Right lung (tissue), 5 donors: ENCODE measurements around the gene IL2RG. TPM values are rescaled to one million over a fixed set of nuclear protein-coding genes. Genes with fewer than 3 reads are reported as not detected.

Source experiments
- DNase-seq, 2 donors: peaks; one replicate each; pipeline ENCODE4 v3.0.0-alpha.2; 2013
- polyA plus RNA-seq, 5 donors: library from polyadenylated mRNA; unstranded; fragments of 120-200 nt; gene quantifications; one replicate each; pipeline versions ENCODE4 v1.2.1 to v1.2.3, GENCODE V29; 2013; ENCODE audit warnings: inconsistent platforms in 1 of 5, low replicate concordance in 1 of 5; ENCODE audit not compliant: insufficient read length in 5 of 5, insufficient read depth in 1 of 5

IL2RG gene
- polyA plus RNA-seq, 5 donors, result 1.0 to 4.3 (median 3.4) TPM

GRCh38 chrX:71111921-71112431 lies 599 bp upstream of the IL2RG start:
- no peak for DNase-seq

DNA sequence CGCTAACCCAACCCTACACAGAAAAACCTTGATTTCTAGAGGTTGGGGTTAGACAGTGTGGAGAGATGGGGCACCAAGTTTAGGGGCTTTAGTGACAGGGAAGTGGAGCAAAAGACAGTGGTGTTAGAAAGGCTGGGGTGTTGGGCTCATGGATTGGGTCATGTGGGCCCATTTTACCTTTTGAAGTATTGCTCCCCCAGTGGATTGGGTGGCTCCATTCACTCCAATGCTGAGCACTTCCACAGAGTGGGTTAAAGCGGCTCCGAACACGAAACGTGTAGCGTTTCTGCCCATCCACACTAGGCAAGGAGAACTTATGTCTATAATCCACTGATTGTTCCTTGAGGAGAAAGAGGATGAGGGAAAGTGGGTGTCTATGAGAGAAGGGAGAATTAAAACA lies 2.3 kb downstream of the IL2RG start:
- no peak for DNase-seq

- no peak for DNase-seq
Observed at GRCh38 chrX:71107762-71108360, 3.5 kb downstream of the IL2RG start.

DNA sequence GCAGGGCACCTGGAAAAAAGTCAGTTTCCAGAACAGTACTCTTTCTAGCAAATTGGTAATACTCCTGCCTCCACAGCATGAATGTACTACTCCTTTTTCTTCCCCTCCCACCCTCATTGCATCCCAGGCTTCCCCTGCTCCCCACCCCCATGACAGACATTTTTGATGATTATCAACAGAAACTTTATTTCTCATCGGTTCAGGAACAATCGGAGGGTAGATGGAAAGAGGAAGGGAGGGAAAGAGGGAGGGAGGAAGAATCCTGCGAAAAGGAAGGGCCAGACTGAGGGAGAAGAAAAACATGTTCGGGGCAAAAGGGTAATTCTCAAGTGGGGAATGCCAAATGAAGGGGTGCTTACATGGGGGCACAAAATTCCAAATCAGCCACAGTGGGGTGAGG lies 4.1 kb downstream of the IL2RG start:
- DNase-seq, result no peak

DNA sequence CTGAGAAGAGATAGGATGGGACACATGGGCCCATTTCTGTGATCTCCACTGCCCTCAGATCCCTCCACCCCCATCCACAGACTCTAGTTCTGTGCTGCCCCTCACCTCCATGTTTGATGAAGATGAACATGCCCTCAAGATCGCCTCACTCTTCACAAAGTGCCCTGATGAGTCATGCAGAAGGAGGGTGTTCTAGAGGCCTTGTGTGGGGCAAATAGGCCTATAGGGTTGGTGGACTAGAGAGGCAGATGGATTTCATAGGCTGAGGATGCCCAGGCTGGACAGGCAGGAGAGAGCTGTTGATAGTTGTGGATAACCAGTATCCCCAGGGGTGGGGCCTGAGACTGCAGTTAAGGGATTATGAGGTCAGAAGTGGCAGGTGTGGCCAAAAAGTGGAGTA lies 5.0 kb downstream of the IL2RG start, which contains the start of gene CXorf65:
Gene CXorf65, minus strand, starts transcription at position 314 of the 400 bp plus-strand sequence. Its CDS starts 184 bp downstream, at position 130.
- DNase-seq, result no peak

GRCh38 chrX:71105628-71106027 lies 5.7 kb downstream of the IL2RG start:
- no peak for DNase-seq

- DNase-seq, result no peak
Observed at GRCh38 chrX:71103110-71103983, 8.0 kb downstream of the IL2RG start.

DNA sequence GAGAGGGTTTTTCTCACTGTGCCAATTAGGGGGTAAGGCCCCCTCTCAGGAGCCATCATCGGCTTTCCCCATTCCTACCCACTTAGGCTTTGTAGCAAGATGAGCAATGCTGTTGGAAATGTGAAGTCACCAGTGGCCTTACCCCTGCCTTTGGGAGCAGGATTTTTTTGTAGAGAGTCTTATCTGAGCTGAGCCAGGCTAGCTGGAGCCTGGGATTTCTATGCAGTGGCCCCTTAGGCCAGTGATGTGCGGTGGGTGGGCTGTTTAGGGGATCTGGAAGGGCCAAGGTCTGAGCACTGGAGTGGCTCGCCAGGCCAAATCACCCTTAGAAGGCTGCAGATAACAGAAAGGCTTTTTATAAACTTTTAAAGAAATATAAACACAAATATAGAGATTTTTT lies 9.1 kb downstream of the IL2RG start:
- DNase-seq, result no peak

GRCh38 chrX:71100581-71101505 lies 10.5 kb downstream of the IL2RG start:
- DNase-seq, result no peak

GRCh38 chrX:71099736-71100135 lies 11.6 kb downstream of the IL2RG start:
- DNase-seq, result no peak

DNA sequence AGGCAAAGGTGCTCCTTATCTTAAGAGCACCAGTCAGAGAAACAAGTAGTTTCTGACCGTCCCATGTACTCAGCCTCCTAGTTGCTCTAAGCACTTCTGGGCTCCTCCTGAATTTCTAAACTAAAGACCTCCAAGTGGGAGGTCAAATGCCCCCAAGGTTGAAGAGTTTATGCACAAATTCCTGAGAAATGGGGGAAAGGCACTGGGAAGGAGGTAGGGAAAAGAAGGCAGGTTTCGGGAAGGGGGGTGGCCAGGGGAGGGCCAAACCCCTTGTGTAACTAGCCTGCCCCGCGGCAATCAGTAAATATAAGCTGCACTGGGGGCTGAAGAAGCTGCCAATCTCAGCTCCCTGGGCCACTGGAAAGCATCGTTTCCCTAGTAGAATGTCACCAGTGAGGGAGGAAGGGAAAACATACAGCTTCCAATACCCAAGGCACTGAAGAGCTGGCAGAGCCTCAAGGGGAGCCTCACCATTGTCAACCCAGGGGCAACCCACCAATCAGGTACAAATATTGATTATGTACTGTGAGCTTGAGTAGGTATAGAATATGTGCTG lies 12.3 kb downstream of the IL2RG start:
- DNase-seq, result no peak

GRCh38 chrX:71098302-71098701 lies 13.1 kb downstream of the IL2RG start:
- DNase-seq, result no peak

- no peak for DNase-seq
Observed at GRCh38 chrX:71096760-71097032, 14.7 kb downstream of the IL2RG start.

DNA sequence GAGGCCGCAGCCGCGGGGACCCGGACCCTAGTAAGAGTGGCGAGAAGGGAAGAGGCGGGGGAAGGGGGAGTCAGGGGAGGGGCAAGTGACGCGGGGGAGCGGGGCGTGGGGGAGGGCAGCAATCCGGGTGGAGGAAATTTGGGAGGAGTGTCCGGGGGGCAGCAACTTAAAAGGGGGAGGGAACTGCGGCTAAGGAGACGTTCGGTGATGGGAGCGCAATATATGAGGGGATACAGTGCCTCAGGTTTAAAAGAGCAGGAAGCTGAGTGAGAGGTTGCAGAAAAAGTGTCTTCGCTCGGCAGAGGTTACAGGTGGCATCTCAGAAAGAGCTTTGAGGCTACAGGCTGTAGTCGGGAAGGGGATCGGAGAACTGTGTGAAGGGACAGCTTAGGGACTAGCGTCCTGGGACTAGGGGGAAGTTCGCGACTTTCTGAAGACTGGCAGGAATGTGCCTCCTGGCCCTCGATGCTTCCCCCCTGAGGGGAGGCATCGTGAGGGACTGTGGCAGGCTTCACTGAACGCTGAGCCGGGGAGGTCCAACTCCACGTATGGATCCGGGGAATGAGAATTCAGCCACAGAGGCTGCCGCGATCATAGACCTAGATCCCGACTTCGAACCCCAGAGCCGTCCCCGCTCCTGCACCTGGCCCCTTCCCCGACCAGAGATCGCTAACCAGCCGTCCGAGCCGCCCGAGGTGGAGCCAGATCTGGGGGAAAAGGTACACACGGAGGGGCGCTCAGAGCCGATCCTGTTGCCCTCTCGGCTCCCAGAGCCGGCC lies 15.2 kb downstream of the IL2RG start:
- DNase-seq, result peak; percentile 45 to 57

- peak; percentile 80 to 84 for DNase-seq
Observed at GRCh38 chrX:71095555-71095980, 15.8 kb downstream of the IL2RG start, which contains the start of gene FOXO4. Gene FOXO4 (plus strand): TSS chrX:71095851. CDS start chrX:71096529, 678 bp downstream.

DNA sequence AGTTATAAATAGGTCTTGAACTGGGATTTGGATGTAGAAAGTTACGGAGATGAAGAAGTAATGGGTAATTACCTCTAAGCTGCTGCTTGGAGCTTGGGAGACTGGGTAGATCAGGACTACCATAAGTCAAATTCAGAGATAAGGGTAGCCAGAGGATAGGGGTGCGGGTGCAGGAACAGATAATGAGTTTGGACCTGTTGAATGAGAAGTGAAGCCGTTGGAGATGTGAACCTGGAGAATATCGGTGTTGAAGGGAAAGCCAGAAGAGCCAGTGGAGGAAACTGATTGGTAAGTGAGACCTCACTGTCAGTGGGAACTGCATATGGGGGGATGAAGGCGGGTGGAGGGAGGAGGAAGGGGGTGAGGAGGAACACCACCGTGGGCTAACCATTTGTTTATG lies 16.3 kb downstream of the IL2RG start:
- no peak for DNase-seq

DNA sequence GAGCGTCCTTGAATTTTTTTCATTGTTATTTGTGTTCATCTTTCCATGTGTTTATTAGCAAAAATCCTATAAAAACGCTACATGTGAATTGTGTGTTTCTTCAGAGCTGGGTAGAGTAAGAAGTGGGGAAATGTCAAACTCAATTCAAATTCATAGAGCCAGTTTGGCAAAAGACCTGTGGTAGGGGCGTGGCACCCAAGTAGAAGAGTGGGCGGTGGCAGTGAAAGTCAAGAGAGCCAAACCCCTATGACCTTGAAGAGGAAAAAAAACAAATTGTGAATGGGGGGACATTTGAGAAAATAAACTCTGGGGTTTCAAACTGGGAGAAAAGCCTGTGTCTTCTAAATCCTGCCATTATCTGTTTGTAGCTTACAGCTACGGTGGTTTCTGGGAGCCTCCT lies 20.1 kb downstream of the IL2RG start:
- no peak for DNase-seq

GRCh38 chrX:71085900-71086299 lies 25.5 kb downstream of the IL2RG start:
- no peak for DNase-seq

GRCh38 chrX:71082822-71083221 lies 28.6 kb downstream of the IL2RG start:
- DNase-seq, result no peak

DNA sequence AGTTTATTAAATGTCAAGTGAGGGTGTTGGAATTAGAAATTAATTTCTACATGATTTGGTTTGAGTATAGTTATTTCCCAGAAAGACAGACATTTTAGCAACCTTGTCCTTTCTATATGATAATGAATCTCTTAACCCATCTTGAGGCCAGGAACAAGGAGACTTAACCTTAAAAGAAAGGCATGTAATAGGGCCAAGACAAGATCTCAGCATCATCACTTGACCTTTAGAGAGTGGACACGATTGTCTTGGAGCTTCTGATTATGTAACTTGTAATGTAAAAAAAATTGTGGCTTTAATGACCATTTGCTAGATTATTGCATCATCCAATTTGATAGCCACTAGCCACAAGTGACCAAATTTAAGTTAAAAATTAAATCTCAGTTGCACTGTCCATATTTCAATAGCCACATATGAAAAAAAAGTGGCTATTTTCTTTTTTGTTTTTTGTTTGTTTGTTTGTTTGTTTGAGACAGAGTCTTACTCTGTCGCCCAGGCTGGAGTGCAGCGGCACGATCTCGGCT lies 29.2 kb downstream of the IL2RG start:
- DNase-seq, result no peak
